NCI-H226 (cell line): Measurements from ENCODE around the gene DCC.

Experiments used
- DNase-seq: peaks from one replicate; pipeline ENCODE4 v3.0.0-alpha.2; 2015

The DCC gene

GRCh38 chr18:52339891-52340371, at the start of gene DCC:
Gene DCC, plus strand, starts transcription at chr18:52340197. Its CDS starts 591 bp downstream, at chr18:52340788.
- no peak for DNase-seq

- DNase-seq = no peak
These were observed 29.3 kb upstream of the DCC start for GRCh38 chr18:52310651-52311050.

- DNase-seq = no peak
These were observed 28.7 kb upstream of the DCC start for GRCh38 chr18:52311331-52311730.

DNA sequence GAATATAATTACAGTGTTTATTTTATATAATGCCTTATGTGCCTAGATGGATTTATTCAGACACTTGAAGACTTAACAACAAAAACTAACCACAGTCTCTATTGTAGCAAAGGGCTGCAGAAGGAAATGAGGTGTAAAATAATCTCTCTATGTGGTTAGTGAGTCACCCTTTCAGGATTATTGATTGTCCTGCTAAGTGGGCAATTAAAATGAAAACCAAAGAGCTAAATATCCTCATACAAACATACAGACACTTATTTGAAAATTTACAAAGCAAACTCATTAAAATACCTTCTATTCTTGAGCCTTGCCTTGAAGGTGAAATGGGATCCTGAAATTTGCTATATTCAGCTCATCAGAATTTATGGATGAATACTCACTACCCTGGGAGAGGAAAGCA, 27.7 kb upstream of the DCC start:
- peak; percentile 2 for DNase-seq

- DNase-seq = peak; percentile 3
These were observed 26.8 kb upstream of the DCC start for GRCh38 chr18:52313213-52313612.

DNA sequence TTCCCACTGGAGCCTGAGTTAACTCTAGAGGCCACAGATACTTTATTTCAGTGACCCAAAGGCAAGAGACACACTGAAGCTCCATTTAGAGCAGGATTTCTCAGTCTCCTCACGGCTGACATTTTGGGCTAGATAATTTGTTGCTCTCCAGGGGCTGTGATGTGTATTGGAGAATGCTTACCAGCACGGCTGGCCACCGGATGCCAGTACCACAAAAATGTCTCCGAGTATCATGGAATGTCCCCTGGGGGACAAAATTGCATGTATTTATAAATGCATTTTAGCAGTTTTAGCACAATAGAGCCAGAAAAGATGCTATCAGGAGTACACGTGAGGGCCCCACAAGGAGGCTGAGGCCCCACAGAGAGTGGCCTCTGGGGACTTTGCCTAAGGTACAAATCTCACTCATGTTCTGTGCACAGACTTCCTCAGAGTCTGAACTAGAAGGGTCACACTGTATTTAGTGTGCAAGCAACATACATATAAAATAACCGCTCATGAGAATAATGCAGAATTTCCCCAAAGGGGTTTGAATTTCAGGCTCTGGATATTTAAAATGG, 20.5 kb upstream of the DCC start:
- DNase-seq = no peak

DNA sequence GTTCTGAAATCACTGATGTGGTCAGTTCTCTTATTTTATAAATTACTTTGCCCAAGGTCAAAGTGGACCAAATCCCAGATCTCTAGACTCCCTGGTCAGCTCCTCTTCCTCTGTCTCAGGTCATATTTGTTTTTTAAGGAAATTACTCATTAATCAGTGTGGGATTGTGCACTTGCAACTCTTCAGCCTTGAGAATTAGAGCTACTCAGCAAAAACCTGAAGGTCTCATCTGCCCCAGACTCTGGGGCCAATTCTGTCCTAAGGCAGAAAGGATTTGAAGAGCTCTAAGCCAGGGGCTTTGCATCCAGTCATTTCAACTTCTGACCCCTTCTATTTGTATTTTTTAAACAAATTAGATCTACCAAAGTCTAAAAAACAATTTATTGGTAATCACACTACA, 17.7 kb upstream of the DCC start:
- DNase-seq = no peak

DNA sequence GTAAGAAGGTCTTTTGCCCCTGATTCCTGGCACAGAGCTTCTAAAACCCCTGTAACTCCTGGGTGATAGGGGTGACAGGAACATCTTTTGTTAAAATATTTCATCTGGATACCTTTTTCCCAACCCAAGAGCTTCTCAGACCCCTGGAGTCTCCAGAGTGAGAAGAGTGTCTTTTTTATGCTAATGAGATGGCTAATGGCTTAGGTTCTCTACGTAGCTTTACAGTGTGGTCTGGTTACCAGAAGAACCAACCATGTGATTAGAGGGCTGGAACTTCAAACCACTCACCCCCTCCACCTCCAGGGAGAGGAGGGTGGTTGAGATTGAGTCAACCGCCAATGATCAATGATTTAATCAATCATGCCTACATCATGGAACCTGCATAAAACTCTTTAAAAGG, 16.2 kb upstream of the DCC start:
- no peak for DNase-seq

DNA sequence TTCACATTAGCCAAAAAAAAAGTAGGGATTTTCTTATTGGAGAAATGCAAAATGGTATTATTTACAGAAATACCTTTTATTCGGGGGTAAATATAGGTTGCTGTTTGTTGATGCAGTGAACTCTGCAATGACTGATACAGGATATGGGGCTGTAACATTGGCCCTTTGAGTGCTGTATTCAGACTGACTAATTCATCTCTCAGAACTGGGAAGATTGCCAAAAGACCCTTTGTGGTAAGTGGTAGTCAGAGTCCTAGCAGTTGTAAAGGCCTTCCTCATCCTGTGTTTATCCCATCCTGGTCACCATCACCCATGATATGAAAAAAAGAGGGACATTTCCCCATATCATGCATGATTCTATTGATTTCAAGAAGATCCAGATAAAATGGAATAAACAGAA, 14.0 kb upstream of the DCC start:
- DNase-seq = no peak

DNA sequence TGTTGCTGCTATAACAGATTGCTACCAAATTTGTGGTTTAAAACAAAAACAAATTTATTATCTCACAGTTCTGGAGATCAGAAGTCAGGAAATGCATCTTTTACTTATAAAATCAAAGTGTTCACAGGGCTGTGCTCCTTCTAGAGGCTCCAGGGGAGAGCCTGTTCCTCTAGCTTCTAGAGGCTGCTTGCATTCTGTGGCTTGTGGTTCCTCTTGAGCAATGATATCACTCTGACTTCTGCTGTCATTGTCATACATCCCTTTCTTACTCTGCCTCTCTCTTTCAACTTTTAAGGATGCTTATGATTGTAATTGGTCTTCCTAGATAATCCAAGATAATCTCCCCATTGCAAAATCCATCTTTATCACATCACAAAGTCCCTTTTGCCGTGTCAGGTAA, 6.1 kb upstream of the DCC start:
- no peak for DNase-seq

GRCh38 chr18:52334307-52334706, 5.7 kb upstream of the DCC start:
- no peak for DNase-seq

DNA sequence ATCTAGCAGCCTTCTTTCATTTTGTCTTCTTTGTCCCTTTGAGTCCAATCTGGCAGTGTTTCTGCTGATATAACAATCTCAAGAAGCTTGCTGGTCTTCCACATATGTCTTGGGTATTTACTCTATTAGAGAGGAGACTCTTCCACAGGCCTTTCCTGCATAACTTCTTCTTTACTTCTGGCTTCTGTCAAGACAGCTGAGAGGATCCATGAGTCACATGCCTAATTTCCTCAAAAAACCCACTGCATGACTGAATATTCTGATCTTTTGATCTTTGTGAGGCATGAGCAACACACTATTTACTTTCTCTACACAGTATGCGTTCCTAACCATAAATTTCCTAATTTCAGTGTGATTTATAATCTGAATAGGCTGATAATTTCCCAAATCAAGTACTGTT, 5.1 kb upstream of the DCC start:
- no peak for DNase-seq

GRCh38 chr18:52337276-52337675, 2.7 kb upstream of the DCC start:
- DNase-seq = peak; percentile 3

GRCh38 chr18:52340406-52341102, 557 bp downstream of the DCC start:
- DNase-seq = no peak

GRCh38 chr18:52341103-52341432, 1.1 kb downstream of the DCC start:
- DNase-seq = no peak

GRCh38 chr18:52341608-52342381, 1.8 kb downstream of the DCC start:
- no peak for DNase-seq

DNA sequence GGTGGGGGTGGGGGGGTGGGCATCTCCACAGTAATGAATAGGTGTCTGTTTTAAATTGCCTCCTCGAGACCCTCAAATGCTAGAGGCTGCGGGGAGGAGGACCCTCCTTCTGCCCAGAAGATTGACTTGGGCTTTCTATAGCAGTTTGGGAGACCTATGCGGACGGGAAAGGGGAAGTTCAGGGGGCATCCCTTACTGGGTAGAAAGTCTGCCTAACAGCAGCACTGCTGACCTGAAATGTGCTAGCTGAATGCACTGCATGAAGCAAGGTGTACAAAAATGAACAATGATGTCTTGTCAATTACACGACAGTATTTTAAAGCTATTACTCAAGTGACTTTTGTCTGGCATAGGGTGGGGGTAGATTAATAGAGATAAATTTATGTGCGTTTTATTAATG, 2.5 kb downstream of the DCC start:
- DNase-seq = no peak

GRCh38 chr18:52343138-52343537, 3.1 kb downstream of the DCC start:
- no peak for DNase-seq

DNA sequence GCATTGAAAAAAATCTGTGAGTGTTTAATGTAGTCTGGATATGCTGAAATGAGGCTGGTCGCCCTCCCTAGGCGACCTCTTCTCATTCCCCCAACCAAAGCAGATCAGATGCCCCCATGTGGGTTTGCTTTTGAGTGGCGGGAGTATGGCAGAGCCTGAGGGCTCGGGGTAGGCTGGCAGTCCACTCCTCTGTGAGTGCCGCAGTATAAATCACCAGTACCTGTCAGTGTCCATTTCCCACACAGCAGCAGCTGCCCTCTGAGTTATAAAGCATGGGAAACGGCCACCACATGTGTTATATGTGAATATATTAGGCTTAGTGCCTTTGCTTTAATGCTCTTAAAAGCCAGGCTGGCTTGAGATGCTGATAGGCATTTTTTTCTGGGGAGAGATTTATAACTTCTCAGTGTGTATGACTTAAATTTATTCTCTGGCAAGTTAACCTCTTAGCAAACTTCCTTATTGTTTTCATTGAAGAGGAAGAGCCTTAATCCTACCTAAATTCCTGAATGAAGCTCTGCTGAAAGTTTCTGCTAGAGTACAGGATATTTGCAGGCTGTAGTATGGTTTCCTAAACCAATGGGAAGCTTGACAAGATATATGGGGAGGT, 3.8 kb downstream of the DCC start:
- DNase-seq = no peak

- DNase-seq = no peak
These were observed 4.9 kb downstream of the DCC start for GRCh38 chr18:52344881-52345280.

DNA sequence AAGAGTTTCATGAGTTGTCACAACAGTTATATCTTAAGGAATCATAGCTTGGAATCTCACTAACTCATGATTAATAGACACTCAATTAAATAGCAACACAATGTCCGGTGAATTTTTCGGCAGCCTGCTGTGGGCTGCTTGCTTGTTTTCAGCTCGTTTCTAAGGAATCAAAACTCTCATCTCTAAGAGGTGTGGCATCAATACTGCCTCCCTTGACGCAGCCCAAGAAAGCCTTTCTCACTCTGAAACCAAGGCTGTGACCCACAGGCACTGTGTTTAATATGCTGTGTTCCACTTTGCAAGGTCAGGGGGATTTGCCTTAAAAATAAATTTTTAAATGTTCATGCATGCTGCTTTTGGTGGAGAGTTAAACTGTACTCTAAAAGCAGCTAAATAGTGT, 5.4 kb downstream of the DCC start:
- DNase-seq = no peak

DNA sequence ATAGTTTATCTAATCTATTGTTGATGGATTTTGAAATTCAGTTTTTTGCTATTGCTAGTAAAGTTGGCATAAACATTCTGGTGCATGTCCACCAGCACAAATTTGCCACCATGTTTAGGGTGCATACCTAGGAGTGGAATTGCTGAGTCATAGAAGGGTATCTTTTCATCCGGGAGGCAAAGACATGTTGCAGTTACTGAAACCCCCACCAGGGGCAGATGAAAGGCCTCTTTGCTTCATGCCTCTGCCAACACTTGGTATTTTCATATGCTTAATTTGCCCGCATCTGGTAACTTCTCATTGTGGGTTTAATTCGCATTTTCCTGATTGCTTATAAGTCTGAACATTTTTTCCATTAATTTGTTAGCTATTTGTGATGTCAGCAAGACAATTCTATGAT, 8.2 kb downstream of the DCC start:
- DNase-seq = no peak

DNA sequence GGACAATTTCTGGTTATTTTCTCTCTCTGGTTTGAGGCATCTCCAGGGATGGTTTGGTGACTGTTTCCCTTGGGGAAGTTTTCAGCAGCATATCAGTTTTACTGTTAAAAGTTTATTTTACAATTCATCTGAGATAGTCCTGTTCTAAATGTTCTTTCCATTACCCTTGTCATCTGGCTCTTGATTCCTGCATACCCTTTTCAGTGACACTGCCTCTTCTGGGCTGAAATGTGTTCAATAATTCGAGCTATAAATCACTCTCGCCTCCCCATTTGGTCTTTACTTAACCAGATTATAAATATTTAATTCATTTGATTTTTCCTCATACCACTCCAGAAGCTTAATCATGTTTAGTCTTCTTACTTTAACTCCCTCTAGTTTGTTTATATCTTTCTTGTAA, 9.5 kb downstream of the DCC start:
- DNase-seq = no peak

GRCh38 chr18:52352920-52353319, 12.9 kb downstream of the DCC start:
- no peak for DNase-seq
